ENCODE measurements around the gene SULT1A2.
A peak's percentile ranks its signal among the peaks of the same experiment; 100 is the strongest.
"Not testable (repeated sequence)": the region's sequence is repeated elsewhere in the genome, so short reads cannot be mapped to it uniquely, and the experiment has no call there.

The SULT1A2 gene

DNA sequence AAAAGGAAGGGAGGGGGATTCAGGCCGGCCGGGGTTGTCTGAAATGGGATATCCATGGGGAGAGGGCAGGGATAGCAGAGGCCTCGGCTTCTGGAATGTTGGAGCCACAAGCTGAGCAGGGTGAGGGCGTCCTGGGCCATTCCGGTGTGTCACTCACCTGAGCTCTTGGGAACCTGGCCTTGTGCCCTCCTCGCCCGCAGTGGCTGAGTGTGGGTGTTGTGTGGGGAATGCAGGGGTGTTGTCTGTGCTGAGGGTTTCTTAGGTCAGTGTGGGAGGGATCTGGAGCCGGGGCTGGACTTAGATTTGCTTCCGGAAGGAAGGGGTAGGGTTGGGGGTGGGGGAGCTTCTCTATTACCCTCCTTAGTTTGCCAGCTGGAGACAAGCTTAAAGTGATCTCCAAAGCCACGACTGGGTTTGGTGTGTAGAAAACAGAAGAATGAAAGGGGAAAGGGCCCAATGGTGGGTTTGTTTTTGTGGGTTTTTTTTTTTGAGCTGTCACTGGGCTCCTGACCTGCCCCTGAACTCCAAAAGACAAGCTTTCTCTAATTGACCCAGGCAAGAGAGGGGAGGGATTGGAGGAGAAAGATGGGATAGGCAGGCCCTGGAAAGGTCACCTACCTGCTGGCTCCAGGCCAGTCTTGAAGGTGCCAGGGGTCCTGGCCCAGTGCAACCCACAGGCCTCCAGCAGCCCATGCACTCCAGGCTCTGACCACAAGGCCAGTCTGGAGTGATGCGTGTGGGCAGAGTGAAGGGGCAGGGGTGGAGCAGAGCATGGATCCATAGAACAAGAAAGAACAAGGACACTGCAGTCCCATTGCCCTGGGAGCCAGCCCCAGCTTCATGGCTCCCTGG lies at the start of gene SULT1A2:
SULT1A2 (minus strand) TSS at position 211 of the 852 bp plus-strand sequence. CDS start 1,120 bp downstream, outside the sequence.
- peak; percentile 71 for DNase-seq

DNA sequence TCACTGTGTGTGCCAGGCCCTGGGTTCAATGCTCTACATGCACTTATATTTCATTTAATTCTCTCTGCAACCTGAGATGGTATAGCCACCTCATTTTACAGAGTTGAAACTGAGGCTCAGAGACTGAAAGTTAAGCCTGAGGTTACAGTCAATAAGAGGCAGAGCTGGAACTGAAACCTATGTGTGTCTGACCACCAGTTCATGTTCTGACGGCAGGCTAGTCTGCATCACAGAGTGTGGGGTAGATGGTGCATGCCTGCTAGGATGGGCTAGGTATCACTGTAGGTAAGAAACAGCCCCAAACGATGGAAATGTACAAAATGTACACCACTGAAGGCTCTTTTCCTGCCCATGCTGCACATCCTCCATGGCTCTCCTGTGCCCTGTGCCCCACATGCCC lies 43.1 kb upstream of the SULT1A2 start:
- not testable (repeated sequence) for DNase-seq

DNA sequence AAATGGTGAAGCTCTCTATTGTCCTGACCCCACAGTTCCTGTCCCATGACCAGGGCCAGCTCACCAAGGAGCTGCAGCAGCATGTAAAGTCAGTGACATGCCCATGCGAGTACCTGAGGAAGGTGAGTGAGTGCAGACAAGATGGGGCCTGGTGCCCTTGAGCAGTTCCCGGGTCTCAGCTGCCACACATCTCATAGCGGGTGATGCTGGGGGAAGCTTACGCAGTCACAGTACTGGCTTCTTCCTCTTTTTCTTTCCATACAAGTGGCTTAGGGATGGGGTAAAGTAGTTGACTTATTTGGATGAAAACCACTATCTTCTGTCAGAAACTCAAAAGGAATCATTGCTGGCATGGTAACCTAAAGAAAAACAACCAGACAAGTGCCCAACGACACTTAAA lies 41.5 kb upstream of the SULT1A2 start:
- DNase-seq = not testable (repeated sequence)

DNA sequence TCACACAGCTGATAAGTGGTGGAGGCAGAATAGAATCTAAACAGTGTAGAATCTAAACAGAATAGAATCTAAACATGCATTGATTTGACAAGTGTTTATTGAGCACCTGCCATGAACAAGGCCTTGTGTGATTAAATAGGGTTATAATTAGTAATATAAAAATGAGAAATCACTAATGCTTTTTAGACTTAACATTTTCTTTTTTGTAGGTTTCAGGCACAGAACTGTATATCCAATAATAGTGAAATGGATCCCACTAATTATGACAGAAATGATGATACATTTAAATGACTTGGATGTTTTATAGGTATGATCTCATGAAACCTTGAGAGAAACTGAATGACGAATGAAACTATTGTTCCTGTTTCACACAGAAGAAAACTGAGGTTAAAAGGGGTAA lies 40.9 kb upstream of the SULT1A2 start, which contains the start of gene NPIPB8:
NPIPB8 (plus strand) TSS at position 301 of the 400 bp plus-strand sequence. CDS start 296 bp downstream, outside the sequence.
- not testable (repeated sequence) for DNase-seq

DNA sequence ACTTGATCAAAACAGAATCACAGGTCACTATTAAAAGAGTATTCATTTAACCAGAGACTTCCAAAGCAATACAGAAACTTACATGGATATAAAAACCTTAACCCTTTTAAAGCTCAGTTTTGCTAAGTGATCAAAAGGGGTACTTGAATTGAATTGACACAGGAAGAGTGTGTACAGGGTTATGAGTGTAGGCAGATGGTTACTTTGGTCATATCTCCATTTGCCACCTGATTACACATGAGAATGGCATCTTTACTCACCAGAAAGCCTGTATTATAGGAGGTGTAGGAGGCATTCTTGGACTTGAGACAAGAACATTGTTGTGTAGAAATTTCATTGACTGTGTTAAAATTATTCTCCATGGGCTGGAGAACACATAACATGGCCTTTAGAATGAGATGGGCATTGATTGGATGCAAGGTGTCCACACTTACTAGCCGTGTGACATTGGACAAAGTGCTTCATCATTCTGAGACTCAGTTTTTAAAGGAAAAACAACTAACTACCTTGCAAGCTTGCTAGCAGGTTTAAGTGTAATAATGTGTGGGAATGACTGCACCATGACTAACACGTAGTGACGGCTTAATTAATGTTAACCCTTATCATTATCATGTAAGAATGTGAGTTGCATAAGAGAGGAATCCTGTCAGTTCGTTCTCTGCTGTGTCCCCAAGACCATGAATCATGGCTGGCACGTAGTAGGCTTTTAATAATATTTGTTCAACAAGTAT lies 39.4 kb upstream of the SULT1A2 start:
- DNase-seq = peak; percentile 81

DNA sequence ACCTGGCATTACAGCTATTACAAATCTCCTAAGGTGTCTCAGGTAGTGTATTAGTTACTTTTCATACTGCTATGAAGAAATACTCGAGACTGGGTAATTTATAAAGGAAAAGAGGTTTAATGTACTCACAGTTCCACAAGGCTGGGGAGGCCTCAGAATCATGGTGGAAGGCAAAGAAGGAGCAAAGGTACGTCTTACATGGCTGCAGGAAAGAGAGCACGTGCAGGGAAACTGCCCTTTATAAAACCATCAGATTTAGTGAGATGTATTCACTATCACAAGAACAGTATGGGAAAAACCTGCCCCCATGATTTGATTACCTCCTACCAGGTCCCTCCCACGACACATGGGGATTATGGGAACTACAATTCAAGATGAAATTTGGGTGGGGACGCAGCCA lies 34.1 kb upstream of the SULT1A2 start:
- not testable (repeated sequence) for DNase-seq

DNA sequence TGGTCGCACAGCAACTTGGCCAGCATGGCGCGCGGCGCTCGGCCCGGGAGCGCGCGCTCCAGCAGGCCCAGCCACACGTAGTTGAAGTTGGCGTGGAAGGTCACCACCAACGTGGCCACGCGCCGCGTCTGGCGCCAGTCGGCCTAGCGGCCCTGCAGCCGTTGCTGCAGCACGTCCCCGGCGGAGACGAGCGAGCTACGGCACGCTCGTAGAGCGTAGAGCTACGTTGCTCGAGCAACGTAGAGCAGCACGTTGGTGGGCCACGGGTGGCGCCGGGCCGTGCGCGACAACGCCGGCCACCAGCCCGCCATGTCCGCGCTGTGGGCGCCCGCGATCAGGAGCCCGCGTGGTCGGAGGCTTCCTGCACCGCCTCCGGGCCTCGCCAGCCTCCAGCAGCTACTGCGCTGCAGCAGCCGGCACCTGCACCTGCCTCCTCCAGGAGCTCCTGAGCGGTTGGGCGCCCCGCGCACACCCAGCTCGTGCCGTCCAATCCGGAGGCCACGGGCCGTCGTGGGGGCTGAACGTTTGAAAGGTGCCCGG lies 26.4 kb upstream of the SULT1A2 start:
- no peak for DNase-seq

DNA sequence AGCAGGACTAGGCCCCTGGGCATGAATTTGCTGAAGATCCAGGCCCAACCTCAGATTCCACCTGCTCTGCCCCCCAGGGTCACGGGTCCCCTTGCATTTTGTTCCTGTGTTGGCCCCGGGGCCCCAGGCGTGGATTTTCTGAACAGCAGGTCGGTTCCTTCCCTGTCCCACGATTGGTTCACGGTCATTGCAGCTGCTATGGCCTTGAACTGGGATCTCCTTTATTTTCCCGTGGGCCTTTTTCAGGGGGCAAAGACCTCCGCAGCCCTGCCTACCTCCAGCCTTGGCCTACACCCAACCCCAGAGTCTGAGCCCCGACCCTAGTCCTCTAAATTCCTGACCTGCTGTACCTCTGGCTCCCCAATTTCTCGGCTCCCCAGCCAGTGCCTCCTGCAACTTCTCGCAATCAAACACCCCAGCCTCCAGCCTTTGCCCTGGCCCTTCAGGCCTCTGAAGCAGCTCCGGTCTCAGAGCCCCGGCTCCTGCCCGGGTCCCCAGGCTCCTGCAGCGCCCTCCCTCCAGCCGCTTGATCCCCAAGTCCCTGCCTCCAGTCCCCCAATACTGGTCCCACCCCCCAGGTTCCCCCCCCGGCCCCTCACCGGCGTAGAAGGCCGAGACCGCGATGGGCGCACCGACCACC lies 25.8 kb upstream of the SULT1A2 start:
- not testable (repeated sequence) for DNase-seq

DNA sequence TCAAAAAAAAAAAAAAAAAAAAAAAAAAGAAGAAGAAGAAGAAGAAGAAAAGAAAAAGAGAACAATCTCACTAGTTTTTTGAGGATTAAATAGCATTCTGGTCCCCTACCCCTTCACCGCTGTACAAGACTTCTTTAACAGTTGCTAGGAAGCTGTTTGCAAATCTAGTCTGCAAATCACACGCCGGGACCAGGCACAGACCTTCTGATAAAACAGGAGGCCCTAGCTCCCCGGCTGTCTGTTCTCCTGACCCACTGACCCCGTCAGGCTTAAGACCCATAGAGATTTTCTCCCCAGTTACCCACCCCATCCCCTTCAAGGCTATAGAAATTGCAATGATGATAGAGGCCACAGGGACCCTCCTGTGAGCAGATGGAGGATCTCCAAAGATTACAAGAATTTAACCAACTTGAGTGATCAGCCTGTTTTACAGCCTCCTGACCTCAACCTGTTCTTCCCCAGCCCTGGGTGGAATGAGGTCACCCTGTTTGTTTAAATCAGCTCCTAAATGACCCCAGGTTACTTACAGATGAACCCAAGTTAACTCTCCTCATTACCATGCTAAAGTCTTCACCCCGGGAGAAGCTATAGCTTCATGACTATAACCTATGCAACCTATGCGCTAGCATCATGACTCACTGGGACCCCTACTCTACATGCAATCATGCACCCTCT lies 24.8 kb upstream of the SULT1A2 start:
- no peak for DNase-seq

DNA sequence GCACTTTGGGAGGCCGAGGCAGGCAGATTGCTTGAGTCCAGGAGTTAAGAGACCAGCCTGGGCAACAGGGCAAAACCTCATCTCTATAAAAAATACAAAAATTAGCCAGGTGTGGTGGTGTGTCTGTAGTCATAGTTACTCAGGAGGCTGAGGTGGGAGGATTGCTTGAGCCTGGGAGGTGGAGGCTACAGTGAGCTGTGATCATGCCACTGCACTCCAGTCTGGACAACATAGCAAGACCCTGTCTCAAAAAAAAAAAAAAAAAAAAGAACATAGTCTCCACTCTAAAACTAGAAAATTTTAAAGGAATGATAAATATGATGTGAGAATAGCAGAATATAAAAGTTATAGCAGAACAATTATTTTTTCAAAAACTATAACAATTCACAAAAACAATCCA lies 23.5 kb upstream of the SULT1A2 start:
- DNase-seq = not testable (repeated sequence)

DNA sequence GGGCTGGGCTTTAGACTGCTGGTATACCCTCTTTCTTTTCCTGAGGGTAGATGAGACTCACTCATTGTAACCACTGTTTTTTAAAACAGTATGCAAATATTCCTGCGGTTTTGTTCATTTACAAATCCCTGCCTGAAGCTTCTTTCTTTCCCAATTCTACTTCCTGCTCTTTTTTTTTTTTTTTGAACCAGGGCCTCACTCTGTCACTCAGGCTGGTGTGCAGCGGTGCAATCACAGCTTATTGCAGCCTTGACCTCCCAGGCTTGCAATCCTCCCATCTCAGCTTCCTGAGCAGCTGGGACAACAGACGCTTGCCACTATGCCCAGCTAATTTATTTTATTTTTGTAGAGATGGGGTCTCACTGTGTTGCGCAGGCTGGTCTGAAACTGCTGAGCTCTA lies 21.0 kb upstream of the SULT1A2 start:
- no peak for DNase-seq

DNA sequence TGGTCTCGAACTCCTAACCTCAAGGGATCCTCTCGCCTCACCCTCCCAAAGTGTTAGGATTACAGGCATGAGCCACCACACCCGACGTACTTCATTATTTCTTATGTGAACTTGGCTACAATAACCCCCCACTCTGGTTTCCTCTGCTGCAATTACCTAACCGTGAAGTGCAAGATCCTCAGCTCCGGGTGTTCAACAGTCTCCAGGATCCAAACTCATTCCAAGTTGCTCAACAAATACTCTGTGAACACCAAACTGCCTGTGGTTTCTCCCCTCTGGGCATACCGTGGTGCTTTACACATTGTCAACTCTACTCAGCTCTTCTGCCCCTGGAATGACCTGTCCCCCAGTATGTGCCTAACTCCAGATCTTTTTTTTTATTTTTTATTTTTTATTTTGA lies 19.8 kb upstream of the SULT1A2 start:
- no peak for DNase-seq

DNA sequence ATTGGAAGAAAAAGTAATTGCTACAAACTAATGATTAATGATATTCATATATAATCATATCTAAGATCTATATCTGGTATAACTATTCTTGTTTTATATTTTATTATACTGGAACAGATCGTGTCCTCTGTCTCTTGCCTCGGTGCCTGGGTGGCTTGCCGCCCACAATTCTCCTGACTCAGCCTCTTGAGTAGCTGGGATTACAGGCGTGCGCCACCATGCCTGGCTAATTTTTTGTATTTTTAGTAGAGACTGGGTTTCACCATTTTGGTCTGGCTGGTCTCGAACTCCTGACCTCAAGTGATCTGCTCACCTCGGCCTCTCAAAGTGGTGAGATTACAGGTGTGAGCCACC lies 19.4 kb upstream of the SULT1A2 start:
- DNase-seq = not testable (repeated sequence)

DNA sequence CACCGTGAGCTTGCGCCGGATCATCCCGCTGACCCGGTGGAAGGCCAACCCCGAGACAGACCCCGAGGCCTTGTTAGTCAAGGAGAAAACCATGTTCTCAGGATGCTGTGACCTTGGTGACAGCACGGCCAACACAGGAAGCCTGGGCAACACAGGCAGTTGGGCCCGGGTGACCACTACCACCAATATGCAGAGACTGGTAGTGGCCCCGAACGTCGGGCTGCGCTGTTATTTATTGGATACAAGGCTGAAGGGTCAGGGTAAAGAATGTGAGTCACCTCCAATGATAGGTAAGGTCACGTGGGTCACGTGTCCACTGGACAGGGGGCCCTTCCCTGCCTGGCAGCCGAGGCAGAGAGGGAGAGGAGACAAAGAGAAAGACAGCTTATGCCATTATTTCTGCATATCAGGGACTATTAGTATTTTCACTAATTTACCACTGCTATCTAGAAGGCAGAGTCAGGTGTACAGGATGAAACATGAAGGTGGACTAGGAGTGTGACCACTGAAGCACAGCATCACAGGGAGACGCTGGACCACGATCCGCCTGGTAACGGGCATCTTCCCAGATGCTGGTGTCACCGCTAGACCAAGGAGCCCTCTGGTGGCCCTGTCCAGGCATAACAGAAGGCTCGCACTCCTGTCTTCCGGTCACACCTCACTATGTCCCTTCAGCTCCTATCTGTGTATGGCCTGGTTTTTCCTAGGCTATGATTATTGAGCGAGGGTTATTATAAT lies 18.8 kb upstream of the SULT1A2 start:
- not testable (repeated sequence) for DNase-seq

DNA sequence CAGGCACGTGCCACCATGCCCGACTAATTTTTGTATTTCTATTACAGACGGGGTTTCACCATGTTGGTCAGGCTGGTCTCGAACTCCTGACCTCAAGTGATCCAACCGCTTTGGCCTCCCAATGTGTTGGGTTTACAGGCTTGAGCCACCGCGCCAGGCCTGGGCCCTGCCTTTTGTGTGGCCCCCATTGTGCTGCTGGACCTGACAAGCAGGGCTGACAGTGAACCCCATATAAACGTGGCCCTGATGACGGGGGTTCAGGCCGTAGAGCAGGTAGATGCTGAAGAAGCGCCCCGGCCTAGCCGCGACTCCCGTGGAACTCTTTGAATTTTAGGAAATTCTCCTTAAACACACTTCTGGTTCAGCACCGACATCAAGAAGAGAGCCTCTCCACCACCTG lies 17.7 kb upstream of the SULT1A2 start:
- DNase-seq = not testable (repeated sequence)

DNA sequence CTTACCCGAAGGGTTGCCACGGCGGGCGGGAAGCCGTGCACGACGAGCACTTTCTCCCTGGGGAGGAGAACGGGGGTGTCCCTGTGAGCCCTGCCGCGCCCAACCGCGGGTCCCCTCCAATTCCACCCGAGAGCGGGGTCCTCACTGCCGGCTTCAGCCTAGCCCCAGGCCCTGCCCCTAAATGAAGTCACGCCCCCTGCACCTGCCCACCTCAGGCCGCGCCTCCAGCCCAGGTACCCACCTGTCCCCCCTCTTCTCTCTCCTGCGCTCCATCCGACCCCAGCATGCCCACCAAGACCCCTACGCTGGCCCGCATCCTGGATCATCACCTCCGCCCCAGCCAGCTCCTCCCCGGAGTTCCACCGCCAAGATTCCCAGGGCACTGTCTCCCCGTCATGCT lies 17.1 kb upstream of the SULT1A2 start:
- DNase-seq = not testable (repeated sequence)

DNA sequence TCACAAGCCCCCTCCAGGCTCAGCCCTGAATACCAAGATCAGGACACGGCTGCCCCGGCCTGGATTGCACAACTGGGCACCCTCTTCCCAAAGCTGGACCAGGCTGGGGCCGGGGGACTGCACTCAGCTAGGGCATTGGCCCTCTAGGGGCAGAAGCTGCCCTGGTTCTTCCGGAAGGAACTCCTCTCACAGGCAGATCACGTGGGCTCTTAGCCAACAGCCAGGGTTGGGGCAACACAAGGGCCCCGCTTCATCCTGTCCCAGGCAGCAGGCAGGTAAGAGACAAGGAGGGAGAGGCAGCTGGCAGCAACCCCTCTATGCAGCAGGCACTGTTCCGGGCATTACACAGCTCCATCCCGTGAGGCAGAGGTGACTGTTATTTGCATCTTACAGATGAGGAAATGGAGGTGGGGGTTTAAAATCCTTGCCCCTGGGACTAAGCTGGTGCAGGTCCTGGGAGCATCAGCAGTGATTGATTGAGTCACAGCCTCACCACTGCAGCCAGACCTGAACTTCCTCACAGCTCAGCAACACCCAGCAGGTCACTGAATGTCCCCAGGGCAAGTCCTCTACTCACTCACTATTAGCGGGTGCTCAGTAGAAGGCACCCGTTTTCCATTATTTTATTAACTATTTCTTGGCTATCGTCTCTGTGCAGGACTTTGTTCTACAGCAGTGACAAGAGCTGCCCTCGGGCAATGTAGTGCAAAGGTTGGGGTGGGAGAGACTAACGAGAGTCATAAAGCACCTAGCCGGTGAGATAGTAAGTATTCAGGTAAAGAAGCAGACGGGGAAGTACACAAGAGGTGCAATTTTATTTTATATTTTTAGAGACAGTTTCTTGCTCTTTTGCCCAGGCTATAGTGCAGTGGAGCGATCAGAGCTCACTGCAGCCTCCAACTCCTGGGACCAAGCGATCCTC lies 15.8 kb upstream of the SULT1A2 start:
- DNase-seq = not testable (repeated sequence)

DNA sequence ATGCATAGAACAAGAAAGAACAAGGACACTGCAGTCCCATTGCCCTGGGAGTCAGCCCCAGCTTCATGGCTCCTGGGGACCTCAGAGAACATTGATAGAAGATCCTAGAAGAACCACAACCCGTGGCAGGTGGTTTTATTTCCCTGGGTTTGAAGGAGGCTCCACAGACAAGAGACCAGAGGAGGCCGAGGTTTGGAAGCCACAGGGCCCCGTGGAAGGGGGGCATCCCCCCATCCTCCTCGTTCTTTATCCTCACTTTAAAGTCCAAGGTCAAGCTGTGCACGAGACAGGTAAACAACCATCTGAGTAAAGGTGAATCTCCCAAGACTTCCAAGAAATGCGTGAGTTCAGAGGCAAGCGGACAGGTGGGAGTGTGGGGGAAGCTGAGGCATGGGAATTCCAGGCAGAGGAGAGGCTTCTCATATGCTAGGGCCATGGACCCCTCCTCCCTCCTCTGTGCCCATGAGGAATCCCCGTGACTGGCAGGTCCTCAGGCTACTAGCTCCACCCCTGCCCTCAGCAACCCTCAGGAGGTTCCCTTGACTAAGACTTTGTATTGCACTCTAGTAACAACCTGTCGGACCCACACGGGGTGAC lies 13.8 kb upstream of the SULT1A2 start:
- DNase-seq = no peak

DNA sequence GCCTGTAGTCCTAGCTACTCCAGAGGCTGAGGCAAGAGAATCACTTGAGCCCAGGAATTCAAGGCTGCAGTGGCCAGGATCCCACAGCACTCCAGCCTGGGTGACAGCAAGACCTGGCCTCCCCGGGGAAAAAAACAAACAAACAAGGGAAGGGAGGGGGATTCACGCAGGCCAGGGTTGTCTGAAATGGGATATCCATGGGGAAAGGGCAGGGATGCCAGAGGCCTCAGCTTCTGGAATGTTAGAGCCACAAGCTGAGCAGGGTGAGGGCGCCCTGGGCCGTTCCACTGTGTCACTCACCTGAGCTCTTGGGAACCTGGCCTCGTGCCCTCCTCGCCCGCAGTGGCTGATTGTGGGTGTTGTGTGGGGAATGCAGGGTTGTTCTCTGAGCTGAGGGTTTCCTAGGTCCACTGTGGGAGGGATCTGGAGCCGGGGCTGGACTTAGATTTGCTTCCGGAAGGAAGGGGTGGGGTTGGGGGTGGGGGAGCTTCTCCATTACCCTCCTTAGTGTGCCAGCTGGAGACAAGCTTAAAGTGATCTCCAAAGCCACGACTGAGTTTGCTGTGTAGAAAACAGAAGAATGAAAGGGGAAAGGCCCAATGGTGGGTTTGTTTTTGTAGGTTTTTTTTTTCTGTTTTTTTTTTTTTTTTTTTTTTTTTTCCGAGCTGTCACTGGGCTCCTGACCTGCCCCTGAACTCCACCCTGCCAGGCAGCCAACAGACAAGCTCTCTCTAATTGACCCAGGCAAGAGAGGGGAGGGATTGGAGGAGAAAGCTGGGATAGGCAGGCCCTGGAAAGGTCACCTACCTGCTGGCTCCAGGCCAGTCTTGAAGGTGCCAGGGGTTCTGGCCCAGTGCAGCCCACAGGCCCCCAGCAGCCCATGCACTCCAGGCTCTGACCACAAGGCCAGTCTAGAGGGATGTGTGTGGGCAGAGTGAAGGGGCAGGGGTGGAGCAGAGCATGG lies 13.1 kb upstream of the SULT1A2 start, which contains the start of gene SULT1A1:
SULT1A1 (minus strand) TSS at position 414 of the 964 bp plus-strand sequence. CDS start 1,189 bp downstream, outside the sequence.
- DNase-seq = peak; percentile 78

All from NCI-H226 (cell line).